Limb (tissue), 2 donors: Measurements from ENCODE around the gene IFT27.

Experiments used
- DNase-seq, 2 donors: peaks; one replicate each; pipeline ENCODE4 v3.0.0-alpha.2; 2016; ENCODE audit errors: extremely low spot score in 2 of 2

Gene IFT27

DNA sequence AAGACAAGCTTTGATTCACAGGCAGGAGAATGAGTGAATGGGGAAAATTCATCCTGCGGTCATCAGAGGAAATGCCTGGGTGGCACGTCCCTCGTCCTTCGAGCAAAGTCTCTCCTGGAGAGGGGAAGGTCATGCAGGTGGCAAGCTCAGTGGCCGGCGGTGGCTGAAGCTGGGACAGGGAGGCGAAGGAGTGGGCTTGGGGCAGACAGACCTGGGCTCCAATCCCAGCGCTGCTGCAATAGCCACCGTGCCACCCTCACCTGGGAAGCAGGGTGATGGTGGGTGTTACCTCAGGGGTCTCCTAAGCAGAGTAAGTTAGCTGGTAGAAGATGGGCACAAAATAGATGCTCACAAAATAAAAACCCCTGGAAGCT is 49.9 kb downstream of the IFT27 start:
- no peak for DNase-seq

DNA sequence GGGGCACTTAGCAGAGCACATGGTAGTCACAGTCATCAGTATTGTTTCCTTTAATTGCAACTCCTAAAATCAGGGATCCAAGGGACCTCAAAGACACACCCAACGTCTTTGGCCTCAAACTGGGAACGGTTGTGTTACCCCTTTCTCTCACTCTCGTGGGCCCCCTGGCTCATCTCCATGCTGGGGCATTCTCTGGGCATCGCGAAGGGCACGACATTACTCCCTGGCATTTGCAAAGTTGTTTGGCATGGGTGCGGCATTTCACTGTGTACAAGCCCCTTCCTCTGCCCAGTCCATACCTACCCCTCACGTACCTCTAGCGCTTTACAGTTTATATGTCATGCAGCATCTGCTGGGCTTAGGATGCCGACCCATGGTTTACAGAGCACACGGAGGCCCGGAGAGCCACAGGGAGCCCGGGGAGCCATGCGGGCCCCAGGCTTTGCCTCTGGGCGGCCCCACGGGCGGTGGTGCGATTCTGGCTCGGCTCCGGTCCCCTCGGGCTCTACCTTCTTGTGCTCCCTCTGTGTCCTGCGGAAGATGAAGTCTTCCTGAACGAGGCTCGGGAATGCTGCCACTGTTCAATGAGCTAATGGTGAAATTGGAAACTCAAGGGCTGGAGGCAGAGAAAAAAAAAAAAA is 50.4 kb downstream of the IFT27 start:
- DNase-seq = no peak

DNA sequence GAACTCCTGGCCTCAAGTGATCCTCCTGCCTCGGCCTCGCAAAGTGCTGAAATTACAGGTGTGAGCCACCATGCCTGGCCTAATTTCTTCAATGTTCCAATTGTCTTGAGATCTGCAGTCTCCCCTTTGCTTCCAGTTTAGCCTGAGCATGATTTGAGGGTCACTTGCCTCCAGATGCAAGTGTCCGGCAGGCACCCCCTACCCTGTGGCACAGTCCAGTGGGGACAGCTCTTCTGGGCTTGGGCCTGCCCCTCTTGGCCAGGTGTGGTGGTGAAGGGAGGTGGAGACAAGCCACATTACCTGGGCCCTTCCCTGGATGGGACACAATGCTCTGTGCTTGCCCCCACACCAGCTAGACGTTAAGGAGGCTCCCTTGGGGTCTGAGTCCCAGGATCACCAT is 51.1 kb downstream of the IFT27 start:
- DNase-seq = no peak

DNA sequence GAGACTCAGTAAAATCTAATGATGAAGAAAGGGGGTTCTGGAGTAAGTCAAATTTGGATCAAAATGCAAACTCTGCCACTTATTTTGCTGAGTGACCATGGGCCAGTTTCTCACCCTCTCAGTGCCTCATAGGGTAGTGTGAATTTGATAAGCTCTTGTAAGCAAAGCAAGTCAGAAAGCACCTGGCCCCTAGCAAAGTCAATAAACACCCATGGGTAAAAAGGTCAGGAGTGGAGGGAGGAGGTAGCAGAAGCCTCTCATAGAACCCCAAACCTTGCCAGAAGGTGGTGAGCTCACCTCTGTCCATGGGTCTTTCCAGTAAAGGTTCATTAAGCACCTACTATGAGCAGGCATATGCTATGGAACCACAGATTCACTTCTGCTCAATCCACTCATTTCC is 53.9 kb downstream of the IFT27 start:
- DNase-seq = no peak

DNA sequence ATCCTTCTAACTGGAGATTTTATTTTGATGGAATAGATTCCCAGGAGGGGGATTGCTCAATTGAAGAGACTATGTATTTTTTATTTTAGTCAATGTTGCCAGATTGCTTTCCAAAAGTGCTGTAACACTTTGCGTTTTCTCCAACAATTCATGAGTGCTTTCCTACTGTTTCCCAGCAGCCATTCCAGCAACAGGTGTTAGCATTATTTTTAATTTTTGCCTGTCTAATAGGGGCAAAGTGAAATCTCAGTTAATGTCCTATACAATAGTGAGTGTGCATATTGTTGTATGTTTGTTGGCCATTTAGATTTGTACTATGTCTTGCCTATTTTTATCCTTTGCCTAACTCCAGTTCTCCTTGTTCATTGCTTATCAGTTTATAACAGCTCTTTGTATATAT is 60.3 kb downstream of the IFT27 start:
- DNase-seq = no peak

DNA sequence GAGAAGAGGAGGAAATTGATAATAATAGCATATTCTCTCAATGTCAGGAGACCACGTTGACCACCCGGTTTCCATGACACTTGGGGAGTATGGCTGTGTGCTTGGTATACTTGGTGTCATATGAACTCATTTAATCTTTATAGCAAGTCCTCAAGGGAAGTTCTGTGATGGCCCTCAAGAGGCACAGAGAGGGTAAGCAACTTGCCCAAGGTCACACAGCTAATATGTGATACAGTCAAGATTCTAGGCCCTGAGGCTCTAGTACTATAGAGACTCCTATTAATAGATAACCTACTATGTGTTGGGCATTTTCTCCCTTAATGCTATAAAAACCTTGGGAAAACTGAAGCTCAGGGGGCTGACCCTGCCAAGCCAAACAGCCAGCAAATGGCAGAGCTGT is 61.8 kb downstream of the IFT27 start:
- DNase-seq = no peak

DNA sequence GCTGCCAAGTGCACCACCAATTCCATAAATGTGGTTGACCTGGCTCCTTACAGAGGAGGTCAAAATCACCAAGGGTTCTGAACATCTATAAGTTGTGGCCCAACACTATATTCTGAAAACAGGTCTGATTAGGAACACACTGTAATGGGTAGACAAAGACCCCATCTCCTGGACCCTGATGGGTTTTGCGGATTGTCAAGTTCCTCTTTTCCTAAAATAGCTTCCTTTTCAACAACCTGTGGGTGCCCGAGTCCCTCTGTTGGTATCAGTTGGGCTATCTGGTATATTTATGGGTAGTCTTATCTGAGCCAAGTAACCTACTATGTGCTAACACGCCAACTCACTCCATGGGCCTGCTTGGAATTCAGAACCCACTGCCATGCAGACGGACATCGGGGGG is 62.5 kb downstream of the IFT27 start:
- DNase-seq = no peak
